ENCODE measurements around the gene NOVA1. TPM values are rescaled to one million over a fixed set of nuclear protein-coding genes. Genes with fewer than 3 reads are reported as not detected.

NOVA1 gene
- total RNA-seq, 1 experiment from 2014 or later, result 11.6 TPM

DNA sequence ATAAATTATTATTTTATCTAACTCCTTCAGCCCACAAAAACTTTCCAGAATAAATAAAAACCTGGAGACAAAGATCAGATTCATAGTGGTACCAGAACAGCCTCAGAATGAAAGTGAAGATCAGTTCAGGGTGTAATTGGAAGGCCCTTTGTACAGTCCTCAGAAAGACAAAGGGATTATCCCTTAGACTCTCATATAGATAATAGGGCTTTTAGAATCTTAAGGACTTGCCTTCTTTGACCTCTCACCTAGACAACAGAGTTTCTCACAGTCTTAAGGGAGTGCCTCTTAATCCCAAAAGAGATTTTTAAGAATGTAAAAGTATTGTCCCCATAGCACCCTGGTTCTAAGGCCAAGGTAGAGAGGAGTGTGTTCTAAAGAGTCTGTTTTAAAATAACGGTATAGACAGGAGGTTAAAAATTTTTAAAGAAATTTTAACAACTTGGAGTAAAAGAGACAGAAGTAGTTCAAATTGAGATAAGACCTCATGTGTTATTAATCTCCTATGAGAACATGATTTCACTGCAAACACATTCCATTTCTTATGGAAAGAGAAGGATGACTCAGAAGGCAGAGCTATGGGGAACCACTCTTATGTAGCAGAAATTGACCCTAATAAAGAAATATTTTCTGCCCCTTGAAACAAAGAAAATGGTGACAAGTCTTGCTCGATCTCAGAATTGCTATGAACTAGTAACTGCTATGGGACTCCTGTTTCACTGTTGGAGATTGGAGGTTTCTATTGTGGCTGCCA is 24.2 kb upstream of the NOVA1 start (continued):
- TF ChIP-seq, protein P1, sequence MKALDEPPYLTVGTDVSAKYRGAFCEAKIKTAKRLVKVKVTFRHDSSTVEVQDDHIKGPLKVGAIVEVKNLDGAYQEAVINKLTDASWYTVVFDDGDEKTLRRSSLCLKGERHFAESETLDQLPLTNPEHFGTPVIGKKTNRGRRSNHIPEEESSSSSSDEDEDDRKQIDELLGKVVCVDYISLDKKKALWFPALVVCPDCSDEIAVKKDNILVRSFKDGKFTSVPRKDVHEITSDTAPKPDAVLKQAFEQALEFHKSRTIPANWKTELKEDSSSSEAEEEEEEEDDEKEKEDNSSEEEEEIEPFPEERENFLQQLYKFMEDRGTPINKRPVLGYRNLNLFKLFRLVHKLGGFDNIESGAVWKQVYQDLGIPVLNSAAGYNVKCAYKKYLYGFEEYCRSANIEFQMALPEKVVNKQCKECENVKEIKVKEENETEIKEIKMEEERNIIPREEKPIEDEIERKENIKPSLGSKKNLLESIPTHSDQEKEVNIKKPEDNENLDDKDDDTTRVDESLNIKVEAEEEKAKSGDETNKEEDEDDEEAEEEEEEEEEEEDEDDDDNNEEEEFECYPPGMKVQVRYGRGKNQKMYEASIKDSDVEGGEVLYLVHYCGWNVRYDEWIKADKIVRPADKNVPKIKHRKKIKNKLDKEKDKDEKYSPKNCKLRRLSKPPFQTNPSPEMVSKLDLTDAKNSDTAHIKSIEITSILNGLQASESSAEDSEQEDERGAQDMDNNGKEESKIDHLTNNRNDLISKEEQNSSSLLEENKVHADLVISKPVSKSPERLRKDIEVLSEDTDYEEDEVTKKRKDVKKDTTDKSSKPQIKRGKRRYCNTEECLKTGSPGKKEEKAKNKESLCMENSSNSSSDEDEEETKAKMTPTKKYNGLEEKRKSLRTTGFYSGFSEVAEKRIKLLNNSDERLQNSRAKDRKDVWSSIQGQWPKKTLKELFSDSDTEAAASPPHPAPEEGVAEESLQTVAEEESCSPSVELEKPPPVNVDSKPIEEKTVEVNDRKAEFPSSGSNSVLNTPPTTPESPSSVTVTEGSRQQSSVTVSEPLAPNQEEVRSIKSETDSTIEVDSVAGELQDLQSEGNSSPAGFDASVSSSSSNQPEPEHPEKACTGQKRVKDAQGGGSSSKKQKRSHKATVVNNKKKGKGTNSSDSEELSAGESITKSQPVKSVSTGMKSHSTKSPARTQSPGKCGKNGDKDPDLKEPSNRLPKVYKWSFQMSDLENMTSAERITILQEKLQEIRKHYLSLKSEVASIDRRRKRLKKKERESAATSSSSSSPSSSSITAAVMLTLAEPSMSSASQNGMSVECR (CRISPR knock-in tag; IDR thresholded peaks at IDR 0.05; ENCODE audit: borderline replicate concordance), result no peak
- TF ChIP-seq ZNF121 (CRISPR knock-in tag; IDR thresholded peaks at IDR 0.05) (no peak), ZNF423 (CRISPR knock-in tag; IDR thresholded peaks at IDR 0.05) (no peak)

DNA sequence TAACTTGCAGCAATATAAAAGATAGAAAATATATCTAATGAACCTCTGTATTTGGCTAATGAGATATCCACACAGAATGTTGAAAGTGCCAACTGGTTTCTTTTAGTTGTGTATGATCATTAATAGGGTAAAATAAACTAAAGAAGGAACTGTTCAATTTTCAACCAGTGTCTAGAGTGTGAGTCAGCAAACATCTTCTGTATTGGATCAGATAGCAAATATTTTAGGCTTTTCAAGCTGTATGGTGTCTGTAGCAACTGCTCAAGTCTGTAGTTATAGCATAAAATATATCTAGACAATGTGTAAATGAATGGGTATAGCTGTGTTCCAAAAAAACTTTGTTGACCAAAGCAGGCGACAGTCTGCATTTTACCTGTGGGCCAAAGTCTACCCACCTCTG is 23.5 kb upstream of the NOVA1 start:
- ATAC-seq, result no peak
- H3K4me1 Mint-ChIP-seq, result no peaks in the 10 kb centered on the region
- H3K9me3 Mint-ChIP-seq, result no peaks in the 10 kb centered on the region; the same call in 1 of the 2 replicates
- H3K27ac Mint-ChIP-seq, result no peak overlapping the region
- DNase-seq (ENCODE audit: low spot score), result no peak
- H3K4me3 Mint-ChIP-seq, result no peak overlapping the region
- no peaks in the 10 kb centered on the region for H3K36me3 Mint-ChIP-seq
- ChIA-PET CTCF (no interaction called here), POLR2A (no interaction called here)
- H3K27me3 Mint-ChIP-seq (ENCODE audit: low read depth), result no peaks in the 10 kb centered on the region
- TF ChIP-seq, protein P2, sequence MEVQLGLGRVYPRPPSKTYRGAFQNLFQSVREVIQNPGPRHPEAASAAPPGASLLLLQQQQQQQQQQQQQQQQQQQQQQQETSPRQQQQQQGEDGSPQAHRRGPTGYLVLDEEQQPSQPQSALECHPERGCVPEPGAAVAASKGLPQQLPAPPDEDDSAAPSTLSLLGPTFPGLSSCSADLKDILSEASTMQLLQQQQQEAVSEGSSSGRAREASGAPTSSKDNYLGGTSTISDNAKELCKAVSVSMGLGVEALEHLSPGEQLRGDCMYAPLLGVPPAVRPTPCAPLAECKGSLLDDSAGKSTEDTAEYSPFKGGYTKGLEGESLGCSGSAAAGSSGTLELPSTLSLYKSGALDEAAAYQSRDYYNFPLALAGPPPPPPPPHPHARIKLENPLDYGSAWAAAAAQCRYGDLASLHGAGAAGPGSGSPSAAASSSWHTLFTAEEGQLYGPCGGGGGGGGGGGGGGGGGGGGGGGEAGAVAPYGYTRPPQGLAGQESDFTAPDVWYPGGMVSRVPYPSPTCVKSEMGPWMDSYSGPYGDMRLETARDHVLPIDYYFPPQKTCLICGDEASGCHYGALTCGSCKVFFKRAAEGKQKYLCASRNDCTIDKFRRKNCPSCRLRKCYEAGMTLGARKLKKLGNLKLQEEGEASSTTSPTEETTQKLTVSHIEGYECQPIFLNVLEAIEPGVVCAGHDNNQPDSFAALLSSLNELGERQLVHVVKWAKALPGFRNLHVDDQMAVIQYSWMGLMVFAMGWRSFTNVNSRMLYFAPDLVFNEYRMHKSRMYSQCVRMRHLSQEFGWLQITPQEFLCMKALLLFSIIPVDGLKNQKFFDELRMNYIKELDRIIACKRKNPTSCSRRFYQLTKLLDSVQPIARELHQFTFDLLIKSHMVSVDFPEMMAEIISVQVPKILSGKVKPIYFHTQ (CRISPR knock-in tag; IDR thresholded peaks at IDR 0.05), result no peak
- TF ChIP-seq TCF7 (CRISPR knock-in tag; IDR thresholded peaks at IDR 0.05; ENCODE audit: low read depth) (no peak), NR1H2 (CRISPR knock-in tag; IDR thresholded peaks at IDR 0.05) (no peak), ZNF232 (CRISPR knock-in tag; IDR thresholded peaks at IDR 0.05) (no peak), SOX15 (CRISPR knock-in tag; IDR thresholded peaks at IDR 0.05) (no peak), ATF1 (CRISPR knock-in tag; IDR thresholded peaks at IDR 0.05) (no peak), CREM (CRISPR knock-in tag; IDR thresholded peaks at IDR 0.05) (no peak)
- TF ChIP-seq, protein P3, sequence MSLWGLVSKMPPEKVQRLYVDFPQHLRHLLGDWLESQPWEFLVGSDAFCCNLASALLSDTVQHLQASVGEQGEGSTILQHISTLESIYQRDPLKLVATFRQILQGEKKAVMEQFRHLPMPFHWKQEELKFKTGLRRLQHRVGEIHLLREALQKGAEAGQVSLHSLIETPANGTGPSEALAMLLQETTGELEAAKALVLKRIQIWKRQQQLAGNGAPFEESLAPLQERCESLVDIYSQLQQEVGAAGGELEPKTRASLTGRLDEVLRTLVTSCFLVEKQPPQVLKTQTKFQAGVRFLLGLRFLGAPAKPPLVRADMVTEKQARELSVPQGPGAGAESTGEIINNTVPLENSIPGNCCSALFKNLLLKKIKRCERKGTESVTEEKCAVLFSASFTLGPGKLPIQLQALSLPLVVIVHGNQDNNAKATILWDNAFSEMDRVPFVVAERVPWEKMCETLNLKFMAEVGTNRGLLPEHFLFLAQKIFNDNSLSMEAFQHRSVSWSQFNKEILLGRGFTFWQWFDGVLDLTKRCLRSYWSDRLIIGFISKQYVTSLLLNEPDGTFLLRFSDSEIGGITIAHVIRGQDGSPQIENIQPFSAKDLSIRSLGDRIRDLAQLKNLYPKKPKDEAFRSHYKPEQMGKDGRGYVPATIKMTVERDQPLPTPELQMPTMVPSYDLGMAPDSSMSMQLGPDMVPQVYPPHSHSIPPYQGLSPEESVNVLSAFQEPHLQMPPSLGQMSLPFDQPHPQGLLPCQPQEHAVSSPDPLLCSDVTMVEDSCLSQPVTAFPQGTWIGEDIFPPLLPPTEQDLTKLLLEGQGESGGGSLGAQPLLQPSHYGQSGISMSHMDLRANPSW (CRISPR knock-in tag; conservative IDR thresholded peaks at IDR 0.05; ENCODE audit: low read depth), result no peak
- TF ChIP-seq, protein P1 (CRISPR knock-in tag; IDR thresholded peaks at IDR 0.05; ENCODE audit: borderline replicate concordance), result no peak

All from WTC11 (cell line).